HEK293 (cell line): ENCODE results near the gene JAZF1.

ENCODE experiments used
- CTCF ChIA-PET: fragments of 350-600 bp; formaldehyde crosslinking; extraction: SDS; loops from one replicate; lab custom pipeline; 2021; ENCODE audit warnings: antibody characterized with exemption; lab: Yijun Ruan, JAX
- POLR2A ChIA-PET: fragments of 300-600 bp; formaldehyde crosslinking; extraction: SDS; loops from one replicate; lab custom pipeline; 2020; ENCODE audit warnings: antibody characterized with exemption, inconsistent platforms; lab: Yijun Ruan, JAX
- H3K27ac ChIP-seq: fragments of 200-500 bp; sonication (Bioruptor generic); 2 replicates; pipeline ENCODE4 v1.5.1; 2014; ENCODE audit warnings: low read depth, low read length, control low read depth, inconsistent platforms; ENCODE audit errors: extremely low read depth
- H3K36me3 ChIP-seq, 2 experiments: fragments of 200-500 bp in 1 of 2; sonication (Bioruptor generic) in 1 of 2; 1 replicate in 1 of 2; 2 replicates in 1 of 2; pipeline ENCODE4 v1.5.1; 2014 to 2017; ENCODE audit warnings: inconsistent platforms in 2 of 2, low read length in 2 of 2; ENCODE audit not compliant: control insufficient read depth in 2 of 2, insufficient read depth in 1 of 2
- H3K4me1 ChIP-seq: fragments of 200-500 bp; sonication (Bioruptor generic); 2 replicates; pipeline ENCODE4 v1.5.1; 2014; ENCODE audit warnings: mild to moderate bottlenecking, low read length, inconsistent platforms; ENCODE audit not compliant: control insufficient read depth, insufficient read depth
- H3K4me3 ChIP-seq: 2 replicates; pipeline ENCODE4 v1.5.1; 2011; ENCODE audit warnings: low read depth, mild to moderate bottlenecking, control low read depth, low read length, moderate library complexity
- H3K9me3 ChIP-seq: fragments of 200-500 bp; sonication (Bioruptor generic); 2 replicates; pipeline ENCODE4 v1.5.1; 2014; ENCODE audit warnings: low read depth, low read length, inconsistent platforms; ENCODE audit not compliant: control insufficient read depth, insufficient read depth
- KLF7 ChIP-seq: fragments of 450-650 bp; formaldehyde crosslinking; IDR thresholded peaks from 2 replicates; pipeline ENCODE4 v1.5.1; 2016; ENCODE audit warnings: missing biosample characterization, missing genetic modification characterization, borderline replicate concordance
- ZFP3 ChIP-seq: fragments of 450-650 bp; formaldehyde crosslinking; IDR thresholded peaks from 2 replicates; pipeline ENCODE4 v1.5.1; 2016; ENCODE audit warnings: low read depth, missing biosample characterization, missing genetic modification characterization
- ZNF19 ChIP-seq: fragments of 450-650 bp; formaldehyde crosslinking; IDR thresholded peaks from 2 replicates; pipeline ENCODE4; 2016; ENCODE audit warnings: missing biosample characterization, missing genetic modification characterization, low read depth
- ZNF2 ChIP-seq: fragments of 450-650 bp; formaldehyde crosslinking; IDR thresholded peaks from 2 replicates; pipeline ENCODE4 v1.5.1; 2016; ENCODE audit warnings: missing biosample characterization, missing genetic modification characterization
- ZNF202 ChIP-seq: fragments of 450-650 bp; formaldehyde crosslinking; IDR thresholded peaks from 2 replicates; pipeline ENCODE4 v1.5.1; 2016; ENCODE audit warnings: missing biosample characterization, missing genetic modification characterization, borderline replicate concordance
- ZSCAN23 ChIP-seq: fragments of 450-650 bp; formaldehyde crosslinking; IDR thresholded peaks from 2 replicates; pipeline ENCODE4 v1.5.1; 2016; ENCODE audit warnings: missing biosample characterization, missing genetic modification characterization
- TF ChIP-seq, protein P1 (sequence below): fragments of 450-650 bp; formaldehyde crosslinking; IDR thresholded peaks from 2 replicates; pipeline ENCODE4 v1.5.1; 2016; ENCODE audit warnings: missing biosample characterization, missing genetic modification characterization
- TF ChIP-seq, protein P2 (sequence below): fragments of 450-650 bp; formaldehyde crosslinking; IDR thresholded peaks from 2 replicates; pipeline ENCODE4 v1.5.1; 2017; ENCODE audit warnings: missing biosample characterization, missing genetic modification characterization
- TF ChIP-seq, protein P3 (sequence below): fragments of 450-650 bp; formaldehyde crosslinking; IDR thresholded peaks from 2 replicates; pipeline ENCODE4 v1.5.1; 2016; ENCODE audit warnings: missing biosample characterization, missing genetic modification characterization
- TF ChIP-seq, protein P4 (sequence below): fragments of 450-650 bp; formaldehyde crosslinking; IDR thresholded peaks from 2 replicates; pipeline ENCODE4 v1.5.1; 2016; ENCODE audit warnings: missing biosample characterization, missing genetic modification characterization
- TF ChIP-seq, protein P5 (sequence below): fragments of 450-650 bp; formaldehyde crosslinking; IDR thresholded peaks from 2 replicates; pipeline ENCODE4 v1.5.1; 2016; ENCODE audit warnings: missing biosample characterization, missing genetic modification characterization

The JAZF1 gene

DNA sequence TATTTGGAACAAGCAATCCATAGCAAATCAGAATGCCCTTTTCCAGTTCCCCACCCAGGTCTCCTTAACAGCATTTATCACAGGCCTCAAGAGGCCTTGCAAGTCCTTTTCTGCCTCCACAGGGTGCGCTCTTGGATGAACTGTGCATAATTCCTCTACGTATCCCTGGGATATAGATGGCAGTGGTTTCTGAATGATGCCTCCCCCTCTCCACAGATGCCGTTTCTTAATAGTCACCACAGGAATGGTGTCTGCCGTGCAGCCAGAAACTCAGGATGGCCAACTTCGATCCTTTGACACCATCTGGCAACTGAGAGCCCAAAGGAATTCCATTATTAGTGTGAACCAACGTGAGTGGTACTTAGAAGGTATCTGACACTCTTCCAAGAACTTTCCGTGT, 43.1 kb downstream of the JAZF1 start:
- POLR2A ChIA-PET, result no interaction called here

More for the DNA sequence above, 43.1 kb downstream of the JAZF1 start:
- H3K4me1 ChIP-seq, result peaks cover 10% of the 10 kb centered on the region
- H3K4me3 ChIP-seq, result no peak overlapping the region
- no peaks in the 10 kb centered on the region for H3K36me3 ChIP-seq
- no peak overlapping the region for H3K27ac ChIP-seq
- TF ChIP-seq, protein P1, sequence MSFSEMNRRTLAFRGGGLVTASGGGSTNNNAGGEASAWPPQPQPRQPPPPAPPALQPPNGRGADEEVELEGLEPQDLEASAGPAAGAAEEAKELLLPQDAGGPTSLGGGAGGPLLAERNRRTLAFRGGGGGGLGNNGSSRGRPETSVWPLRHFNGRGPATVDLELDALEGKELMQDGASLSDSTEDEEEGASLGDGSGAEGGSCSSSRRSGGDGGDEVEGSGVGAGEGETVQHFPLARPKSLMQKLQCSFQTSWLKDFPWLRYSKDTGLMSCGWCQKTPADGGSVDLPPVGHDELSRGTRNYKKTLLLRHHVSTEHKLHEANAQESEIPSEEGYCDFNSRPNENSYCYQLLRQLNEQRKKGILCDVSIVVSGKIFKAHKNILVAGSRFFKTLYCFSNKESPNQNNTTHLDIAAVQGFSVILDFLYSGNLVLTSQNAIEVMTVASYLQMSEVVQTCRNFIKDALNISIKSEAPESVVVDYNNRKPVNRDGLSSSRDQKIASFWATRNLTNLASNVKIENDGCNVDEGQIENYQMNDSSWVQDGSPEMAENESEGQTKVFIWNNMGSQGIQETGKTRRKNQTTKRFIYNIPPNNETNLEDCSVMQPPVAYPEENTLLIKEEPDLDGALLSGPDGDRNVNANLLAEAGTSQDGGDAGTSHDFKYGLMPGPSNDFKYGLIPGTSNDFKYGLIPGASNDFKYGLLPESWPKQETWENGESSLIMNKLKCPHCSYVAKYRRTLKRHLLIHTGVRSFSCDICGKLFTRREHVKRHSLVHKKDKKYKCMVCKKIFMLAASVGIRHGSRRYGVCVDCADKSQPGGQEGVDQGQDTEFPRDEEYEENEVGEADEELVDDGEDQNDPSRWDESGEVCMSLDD (tag by site-specific recombination), result no peak
- TF ChIP-seq, protein P2, sequence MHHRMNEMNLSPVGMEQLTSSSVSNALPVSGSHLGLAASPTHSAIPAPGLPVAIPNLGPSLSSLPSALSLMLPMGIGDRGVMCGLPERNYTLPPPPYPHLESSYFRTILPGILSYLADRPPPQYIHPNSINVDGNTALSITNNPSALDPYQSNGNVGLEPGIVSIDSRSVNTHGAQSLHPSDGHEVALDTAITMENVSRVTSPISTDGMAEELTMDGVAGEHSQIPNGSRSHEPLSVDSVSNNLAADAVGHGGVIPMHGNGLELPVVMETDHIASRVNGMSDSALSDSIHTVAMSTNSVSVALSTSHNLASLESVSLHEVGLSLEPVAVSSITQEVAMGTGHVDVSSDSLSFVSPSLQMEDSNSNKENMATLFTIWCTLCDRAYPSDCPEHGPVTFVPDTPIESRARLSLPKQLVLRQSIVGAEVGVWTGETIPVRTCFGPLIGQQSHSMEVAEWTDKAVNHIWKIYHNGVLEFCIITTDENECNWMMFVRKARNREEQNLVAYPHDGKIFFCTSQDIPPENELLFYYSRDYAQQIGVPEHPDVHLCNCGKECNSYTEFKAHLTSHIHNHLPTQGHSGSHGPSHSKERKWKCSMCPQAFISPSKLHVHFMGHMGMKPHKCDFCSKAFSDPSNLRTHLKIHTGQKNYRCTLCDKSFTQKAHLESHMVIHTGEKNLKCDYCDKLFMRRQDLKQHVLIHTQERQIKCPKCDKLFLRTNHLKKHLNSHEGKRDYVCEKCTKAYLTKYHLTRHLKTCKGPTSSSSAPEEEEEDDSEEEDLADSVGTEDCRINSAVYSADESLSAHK (tag by site-specific recombination), result no peak
- TF ChIP-seq ZSCAN23 (tag by site-specific recombination) (no peak), KLF7 (tag by site-specific recombination) (no peak), ZNF19 (tag by site-specific recombination) (no peak), ZFP3 (tag by site-specific recombination) (no peak), ZNF202 (tag by site-specific recombination) (no peak), ZNF2 (tag by site-specific recombination) (no peak)
- TF ChIP-seq, protein P3, sequence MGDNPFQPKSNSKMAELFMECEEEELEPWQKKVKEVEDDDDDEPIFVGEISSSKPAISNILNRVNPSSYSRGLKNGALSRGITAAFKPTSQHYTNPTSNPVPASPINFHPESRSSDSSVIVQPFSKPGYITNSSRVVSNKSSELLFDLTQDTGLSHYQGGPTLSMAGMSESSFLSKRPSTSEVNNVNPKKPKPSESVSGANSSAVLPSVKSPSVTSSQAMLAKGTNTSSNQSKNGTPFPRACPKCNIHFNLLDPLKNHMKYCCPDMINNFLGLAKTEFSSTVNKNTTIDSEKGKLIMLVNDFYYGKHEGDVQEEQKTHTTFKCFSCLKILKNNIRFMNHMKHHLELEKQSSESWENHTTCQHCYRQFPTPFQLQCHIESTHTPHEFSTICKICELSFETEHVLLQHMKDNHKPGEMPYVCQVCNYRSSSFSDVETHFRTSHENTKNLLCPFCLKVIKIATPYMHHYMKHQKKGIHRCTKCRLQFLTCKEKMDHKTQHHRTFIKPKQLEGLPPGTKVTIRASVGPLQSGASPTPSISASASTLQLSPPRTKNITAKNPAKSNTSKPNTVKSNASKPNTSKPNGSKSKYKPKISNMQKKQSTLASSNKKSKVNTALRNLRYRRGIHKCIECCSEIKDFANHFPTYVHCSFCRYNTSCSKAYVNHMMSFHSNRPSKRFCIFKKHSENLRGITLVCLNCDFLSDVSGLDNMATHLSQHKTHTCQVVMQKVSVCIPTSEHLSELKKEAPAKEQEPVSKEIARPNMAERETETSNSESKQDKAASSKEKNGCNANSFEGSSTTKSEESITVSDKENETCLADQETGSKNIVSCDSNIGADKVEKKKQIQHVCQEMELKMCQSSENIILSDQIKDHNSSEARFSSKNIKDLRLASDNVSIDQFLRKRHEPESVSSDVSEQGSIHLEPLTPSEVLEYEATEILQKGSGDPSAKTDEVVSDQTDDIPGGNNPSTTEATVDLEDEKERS (tag by site-specific recombination), result no peak
- TF ChIP-seq, protein P4, sequence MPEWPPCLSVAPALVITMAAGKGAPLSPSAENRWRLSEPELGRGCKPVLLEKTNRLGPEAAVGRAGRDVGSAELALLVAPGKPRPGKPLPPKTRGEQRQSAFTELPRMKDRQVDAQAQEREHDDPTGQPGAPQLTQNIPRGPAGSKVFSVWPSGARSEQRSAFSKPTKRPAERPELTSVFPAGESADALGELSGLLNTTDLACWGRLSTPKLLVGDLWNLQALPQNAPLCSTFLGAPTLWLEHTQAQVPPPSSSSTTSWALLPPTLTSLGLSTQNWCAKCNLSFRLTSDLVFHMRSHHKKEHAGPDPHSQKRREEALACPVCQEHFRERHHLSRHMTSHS (tag by site-specific recombination), result no peak
- TF ChIP-seq, protein P5, sequence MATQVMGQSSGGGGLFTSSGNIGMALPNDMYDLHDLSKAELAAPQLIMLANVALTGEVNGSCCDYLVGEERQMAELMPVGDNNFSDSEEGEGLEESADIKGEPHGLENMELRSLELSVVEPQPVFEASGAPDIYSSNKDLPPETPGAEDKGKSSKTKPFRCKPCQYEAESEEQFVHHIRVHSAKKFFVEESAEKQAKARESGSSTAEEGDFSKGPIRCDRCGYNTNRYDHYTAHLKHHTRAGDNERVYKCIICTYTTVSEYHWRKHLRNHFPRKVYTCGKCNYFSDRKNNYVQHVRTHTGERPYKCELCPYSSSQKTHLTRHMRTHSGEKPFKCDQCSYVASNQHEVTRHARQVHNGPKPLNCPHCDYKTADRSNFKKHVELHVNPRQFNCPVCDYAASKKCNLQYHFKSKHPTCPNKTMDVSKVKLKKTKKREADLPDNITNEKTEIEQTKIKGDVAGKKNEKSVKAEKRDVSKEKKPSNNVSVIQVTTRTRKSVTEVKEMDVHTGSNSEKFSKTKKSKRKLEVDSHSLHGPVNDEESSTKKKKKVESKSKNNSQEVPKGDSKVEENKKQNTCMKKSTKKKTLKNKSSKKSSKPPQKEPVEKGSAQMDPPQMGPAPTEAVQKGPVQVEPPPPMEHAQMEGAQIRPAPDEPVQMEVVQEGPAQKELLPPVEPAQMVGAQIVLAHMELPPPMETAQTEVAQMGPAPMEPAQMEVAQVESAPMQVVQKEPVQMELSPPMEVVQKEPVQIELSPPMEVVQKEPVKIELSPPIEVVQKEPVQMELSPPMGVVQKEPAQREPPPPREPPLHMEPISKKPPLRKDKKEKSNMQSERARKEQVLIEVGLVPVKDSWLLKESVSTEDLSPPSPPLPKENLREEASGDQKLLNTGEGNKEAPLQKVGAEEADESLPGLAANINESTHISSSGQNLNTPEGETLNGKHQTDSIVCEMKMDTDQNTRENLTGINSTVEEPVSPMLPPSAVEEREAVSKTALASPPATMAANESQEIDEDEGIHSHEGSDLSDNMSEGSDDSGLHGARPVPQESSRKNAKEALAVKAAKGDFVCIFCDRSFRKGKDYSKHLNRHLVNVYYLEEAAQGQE, result no peak
- TF ChIP-seq, all 188 proteins: peak for 0
- H3K9me3 ChIP-seq, result no peaks in the 10 kb centered on the region
- CTCF ChIA-PET, result no interaction called here
